SK-N-MC (cell line): ENCODE measurements around the gene CACNA1C.
"Not testable (repeated sequence)": the region's sequence is repeated elsewhere in the genome, so short reads cannot be mapped to it uniquely, and the experiment has no call there.

Experiments
- DNase-seq: peaks from one replicate; pipeline ENCODE4 v3.0.0-alpha.2; 2011; ENCODE audit warnings: low read depth, low spot score
- H3K27ac ChIP-seq: fragments of 200-600 bp; sonication (generic); 2 replicates; pipeline ENCODE4 v1.5.1; 2016; ENCODE audit warnings: mixed run types
- H3K36me3 ChIP-seq: fragments of 200-600 bp; sonication (generic); 2 replicates; pipeline ENCODE4 v1.6.1; 2017; ENCODE audit warnings: antibody characterized with exemption, low read length, mixed read lengths; ENCODE audit not compliant: insufficient read depth
- H3K4me3 ChIP-seq: fragments of 200-600 bp; sonication (generic); 2 replicates; pipeline ENCODE4 v1.5.1; 2016
- H3K9ac ChIP-seq: fragments of 200-600 bp; sonication (generic); 2 replicates; pipeline ENCODE4 v1.8.0; 2017; ENCODE audit warnings: mixed run types, mixed read lengths; ENCODE audit not compliant: insufficient read length
- H3K9me3 ChIP-seq: fragments of 200-600 bp; sonication (generic); 2 replicates; pipeline ENCODE4 v1.6.1; 2017; ENCODE audit warnings: low read depth, mild to moderate bottlenecking, antibody characterized with exemption, low read length, moderate library complexity, mixed read lengths
- EZH2 ChIP-seq: fragments of 200-600 bp; sonication (generic); IDR thresholded peaks from one replicate; pipeline ENCODE4 v1.6.1; 2017; ENCODE audit warnings: antibody characterized with exemption
- FOXP2 ChIP-seq: optimal IDR thresholded peaks from 2 replicates; pipeline ENCODE3; 2011; ENCODE audit warnings: mild to moderate bottlenecking, moderate library complexity; ENCODE audit not compliant: insufficient read depth; ENCODE audit errors: extremely low read length, control extremely low read depth
- POLR2AphosphoS5 ChIP-seq: IDR thresholded peaks from 2 replicates; pipeline ENCODE4 v1.6.1; 2012; ENCODE audit warnings: mild to moderate bottlenecking, low read depth, low read length, borderline replicate concordance

The CACNA1C gene

GRCh38 chr12:2118481-2119255 lies 65.9 kb downstream of the CACNA1C start:
- H3K9me3 ChIP-seq: no peaks in the 10 kb centered on the region
- TF ChIP-seq EZH2 (no peak), POLR2AphosphoS5 (no peak), FOXP2 (no peak)
- no peak overlapping the region for H3K27ac ChIP-seq
- no peak overlapping the region for H3K9ac ChIP-seq
- DNase-seq: no peak
- no peak overlapping the region for H3K4me3 ChIP-seq
- no peaks in the 10 kb centered on the region for H3K36me3 ChIP-seq

GRCh38 chr12:2119266-2119665 lies 66.5 kb downstream of the CACNA1C start:
- H3K36me3 ChIP-seq: no peaks in the 10 kb centered on the region
- no peak overlapping the region for H3K4me3 ChIP-seq
- H3K9me3 ChIP-seq: no peaks in the 10 kb centered on the region
- no peak for DNase-seq
- no peak for TF ChIP-seq FOXP2
- TF ChIP-seq POLR2AphosphoS5: no peak
- no peak for TF ChIP-seq EZH2
- H3K27ac ChIP-seq: no peak overlapping the region
- H3K9ac ChIP-seq: no peak overlapping the region

- DNase-seq: no peak
- no peak overlapping the region for H3K27ac ChIP-seq
- TF ChIP-seq EZH2 (no peak), FOXP2 (no peak), POLR2AphosphoS5 (no peak)
- no peaks in the 10 kb centered on the region for H3K9me3 ChIP-seq
- H3K9ac ChIP-seq: no peak overlapping the region
- H3K4me3 ChIP-seq: no peak overlapping the region
- no peaks in the 10 kb centered on the region for H3K36me3 ChIP-seq
Observed at GRCh38 chr12:2120982-2121758, 68.4 kb downstream of the CACNA1C start.

GRCh38 chr12:2124466-2125023 lies 71.8 kb downstream of the CACNA1C start:
- Histone ChIP-seq H3K36me3 (no peaks in the 10 kb centered on the region), H3K4me3 (no peak overlapping the region), H3K27ac (no peak overlapping the region), H3K9me3 (no peaks in the 10 kb centered on the region), H3K9ac (no peak overlapping the region)
- no peak for TF ChIP-seq POLR2AphosphoS5
- no peak for TF ChIP-seq FOXP2
- TF ChIP-seq EZH2: no peak
- DNase-seq: no peak

GRCh38 chr12:2125651-2126522 lies 73.1 kb downstream of the CACNA1C start:
- no peak for DNase-seq
- no peak for TF ChIP-seq POLR2AphosphoS5

GRCh38 chr12:2126676-2127406 lies 74.1 kb downstream of the CACNA1C start:
- no peaks in the 10 kb centered on the region for H3K9me3 ChIP-seq
- H3K27ac ChIP-seq: no peak overlapping the region
- no peak overlapping the region for H3K4me3 ChIP-seq
- no peak for DNase-seq
- no peaks in the 10 kb centered on the region for H3K36me3 ChIP-seq
- TF ChIP-seq FOXP2 (no peak), EZH2 (no peak), POLR2AphosphoS5 (no peak)
- H3K9ac ChIP-seq: no peak overlapping the region

More at GRCh38 chr12:2125651-2126522, 73.1 kb downstream of the CACNA1C start:
- H3K36me3 ChIP-seq: no peaks in the 10 kb centered on the region
- H3K4me3 ChIP-seq: no peak overlapping the region
- no peaks in the 10 kb centered on the region for H3K9me3 ChIP-seq
- H3K27ac ChIP-seq: no peak overlapping the region
- no peak overlapping the region for H3K9ac ChIP-seq

- Histone ChIP-seq H3K27ac (no peak overlapping the region), H3K9ac (no peak overlapping the region), H3K36me3 (no peaks in the 10 kb centered on the region), H3K9me3 (no peaks in the 10 kb centered on the region), H3K4me3 (no peak overlapping the region)
- DNase-seq: no peak
- no peak for TF ChIP-seq EZH2
- TF ChIP-seq POLR2AphosphoS5: no peak
Observed at GRCh38 chr12:2129076-2129475, 76.3 kb downstream of the CACNA1C start.

- H3K27ac ChIP-seq, H3K9me3 ChIP-seq, DNase-seq, H3K4me3 ChIP-seq, H3K36me3 ChIP-seq, H3K9ac ChIP-seq: not testable (repeated sequence)
Observed at GRCh38 chr12:2135661-2136418, 83.1 kb downstream of the CACNA1C start.
